Liver (tissue), 9 donors: ENCODE data around the gene ADK. TPM values are rescaled to one million over a fixed set of nuclear protein-coding genes. Genes with fewer than 3 reads are reported as not detected.

ENCODE experiments used
- DNase-seq: peaks from one replicate; pipeline ENCODE4 v3.0.0-alpha.2; 2017; ENCODE audit warnings: low spot score
- H3K27ac ChIP-seq, 2 donors: one replicate each; pipeline ENCODE4 v1.7.0; 2013; ENCODE audit warnings: inconsistent platforms in 2 of 2, low read length in 2 of 2, control low read depth in 1 of 2, low read depth in 1 of 2, mild to moderate bottlenecking in 1 of 2
- H3K27me3 ChIP-seq, 4 donors: one replicate each; pipeline versions ENCODE4 v1.6.1 to v1.7.0; 2013; ENCODE audit warnings: low read length in 3 of 4, inconsistent platforms in 1 of 4, mild to moderate bottlenecking in 1 of 4, moderate library complexity in 1 of 4; ENCODE audit not compliant: control insufficient read depth in 4 of 4, insufficient read depth in 4 of 4
- H3K36me3 ChIP-seq, 4 donors: one replicate each; pipeline versions ENCODE4 v1.6.1 to v1.7.0; 2013; ENCODE audit warnings: low read length in 3 of 4, mild to moderate bottlenecking in 3 of 4, low read depth in 1 of 4, moderate library complexity in 1 of 4; ENCODE audit not compliant: control insufficient read depth in 4 of 4, insufficient read depth in 3 of 4
- H3K4me1 ChIP-seq, 4 donors: one replicate each; pipeline versions ENCODE4 v1.6.1 to v1.7.0; 2013; ENCODE audit warnings: low read length in 3 of 4, mild to moderate bottlenecking in 3 of 4, moderate library complexity in 1 of 4; ENCODE audit not compliant: control insufficient read depth in 4 of 4, insufficient read depth in 4 of 4
- H3K4me3 ChIP-seq, 3 donors: one replicate each; pipeline versions ENCODE4 v1.6.1 to v1.7.0; 2013; ENCODE audit warnings: low read length in 3 of 3, control low read depth in 1 of 3, low read depth in 1 of 3, mild to moderate bottlenecking in 1 of 3
- H3K9ac ChIP-seq, 2 donors: one replicate each; pipeline ENCODE4 v1.7.0; 2013; ENCODE audit warnings: low read length in 2 of 2, mild to moderate bottlenecking in 2 of 2, moderate library complexity in 2 of 2, control low read depth in 1 of 2, low read depth in 1 of 2
- H3K9me3 ChIP-seq, 4 donors: one replicate each; pipeline versions ENCODE4 v1.6.1 to v1.7.0; 2013; ENCODE audit warnings: low read length in 3 of 4; ENCODE audit not compliant: control insufficient read depth in 4 of 4
- ATF3 ChIP-seq: IDR thresholded peaks from 2 replicates; pipeline ENCODE4 v1.6.1; 2016; ENCODE audit warnings: antibody characterized with exemption
- FOXA1 ChIP-seq: IDR thresholded peaks from 2 replicates; pipeline ENCODE4 v1.6.1; 2016; ENCODE audit warnings: antibody characterized with exemption
- FOXA2 ChIP-seq: IDR thresholded peaks from 2 replicates; pipeline ENCODE4 v1.6.1; 2016; ENCODE audit warnings: antibody characterized with exemption
- GABPA ChIP-seq, 2 donors: IDR thresholded peaks in 1 of 2; conservative IDR thresholded peaks in 1 of 2; 2 replicates each; pipeline ENCODE4 v1.6.1; 2016; ENCODE audit warnings: antibody characterized with exemption in 2 of 2, mild to moderate bottlenecking in 1 of 2, moderate library complexity in 1 of 2
- HNF4A ChIP-seq, 2 donors: conservative IDR thresholded peaks; 2 replicates each; pipeline ENCODE4 v1.6.1; 2016; ENCODE audit warnings: antibody characterized with exemption in 2 of 2, mild to moderate bottlenecking in 2 of 2
- HNF4G ChIP-seq: IDR thresholded peaks from 2 replicates; pipeline ENCODE4 v1.6.1; 2016; ENCODE audit warnings: antibody characterized with exemption
- JUND ChIP-seq, 2 donors: IDR thresholded peaks; 2 replicates each; pipeline ENCODE4 v1.6.1; 2016; ENCODE audit warnings: antibody characterized with exemption in 2 of 2
- MAX ChIP-seq: IDR thresholded peaks from 2 replicates; pipeline ENCODE4 v1.6.1; 2016; ENCODE audit warnings: antibody characterized with exemption
- NR2F2 ChIP-seq: IDR thresholded peaks from 2 replicates; pipeline ENCODE4 v1.6.1; 2016; ENCODE audit warnings: antibody characterized with exemption
- RAD21 ChIP-seq, 2 donors: IDR thresholded peaks; 2 replicates each; pipeline ENCODE4 v1.6.1; 2016; ENCODE audit warnings: antibody characterized with exemption in 2 of 2, mild to moderate bottlenecking in 2 of 2
- REST ChIP-seq: IDR thresholded peaks from 2 replicates; pipeline ENCODE4 v1.6.1; 2016; ENCODE audit warnings: antibody characterized with exemption, mild to moderate bottlenecking
- RXRA ChIP-seq, 2 donors: IDR thresholded peaks; 2 replicates each; pipeline ENCODE4 v1.6.1; 2017 to 2018; ENCODE audit warnings: antibody characterized with exemption in 2 of 2, mild to moderate bottlenecking in 1 of 2
- TAF1 ChIP-seq: conservative IDR thresholded peaks from 2 replicates; pipeline ENCODE4 v1.6.1; 2016; ENCODE audit warnings: antibody characterized with exemption, mild to moderate bottlenecking
- YY1 ChIP-seq: IDR thresholded peaks from 2 replicates; pipeline ENCODE4 v1.6.1; 2016; ENCODE audit warnings: antibody characterized with exemption, mild to moderate bottlenecking
- ZBTB33 ChIP-seq: IDR thresholded peaks from 2 replicates; pipeline ENCODE4 v1.6.1; 2016; ENCODE audit warnings: antibody characterized with exemption
- WGBS: extraction: QIAGEN DNeasy Blood & Tissue Kit; methylation state at CpG from one replicate; pipeline ENCODE4 v1.1.7; 2013; 5-methylcytosine and 5-hydroxymethylcytosine counted together
- polyA plus RNA-seq, 2 donors: library from polyadenylated mRNA; stranded (reverse) in 1 of 2; unstranded in 1 of 2; fragments of 200-250 nt in 1 of 2; fragments of >200 nt in 1 of 2; fragmentation: Nextera tagmentation in 1 of 2; extraction: Ambion mirVana in 1 of 2; gene quantifications; one replicate each; pipeline versions ENCODE4 v1.2.1 to v1.2.3, GENCODE V29; 2013 to 2015
- total RNA-seq, 2 donors: library from RNA; depleted of rRNA; stranded (reverse); fragments of >200 nt; gene quantifications; one replicate each; pipeline ENCODE4 v1.2.3, GENCODE V29; 2014
- donor health status: healthy.
- donor health status: healthy.
- donor health status: healthy.
- donor health status: healthy.
- donor health status: healthy.

The ADK gene
- total and polyA plus RNA-seq, 4 donors: 18.0 to 110 (median 65.5) TPM

GRCh38 chr10:74672430-74673165, 521.6 kb downstream of the ADK start:
- no peaks in the 10 kb centered on the region for H3K9me3 ChIP-seq
- TF ChIP-seq FOXA2: no peak
- TF ChIP-seq HNF4G: no peak
- TF ChIP-seq ZBTB33: no peak
- TF ChIP-seq TAF1: no peak
- TF ChIP-seq NR2F2: no peak

GRCh38 chr10:74674927-74675326, 523.9 kb downstream of the ADK start:
- WGBS: 97% methylated on average over 1 of the region's 1 CpG
- no peaks in the 10 kb centered on the region for H3K27me3 ChIP-seq
- DNase-seq: no peak
- H3K9me3 ChIP-seq: no peaks in the 10 kb centered on the region
- no peak overlapping the region for H3K4me3 ChIP-seq
- TF ChIP-seq FOXA1: no peak
- no peak overlapping the region for H3K27ac ChIP-seq
- no peaks in the 10 kb centered on the region for H3K4me1 ChIP-seq
- H3K9ac ChIP-seq: no peak overlapping the region
- H3K36me3 ChIP-seq: peaks cover 2 to 25% (median 6%) of the 10 kb centered on the region in 4 donors

More at GRCh38 chr10:74672430-74673165, 521.6 kb downstream of the ADK start:
- Histone ChIP-seq H3K4me3 (no peak overlapping the region), H3K27me3 (no peaks in the 10 kb centered on the region), H3K36me3 (peaks cover 2 to 25% (median 6%) of the 10 kb centered on the region in 4 donors), H3K9ac (no peak overlapping the region), H3K27ac (no peak overlapping the region), H3K4me1 (no peaks in the 10 kb centered on the region)
- no peak for DNase-seq

GRCh38 chr10:74675484-74675883, 524.5 kb downstream of the ADK start:
- Histone ChIP-seq H3K27me3 (no peaks in the 10 kb centered on the region), H3K4me1 (no peaks in the 10 kb centered on the region), H3K9ac (no peak overlapping the region), H3K36me3 (peaks cover 2 to 25% (median 6%) of the 10 kb centered on the region in 4 donors), H3K9me3 (no peaks in the 10 kb centered on the region), H3K27ac (no peak overlapping the region), H3K4me3 (no peak overlapping the region)
- DNase-seq: no peak
- TF ChIP-seq RAD21 (IDR thresholded peaks at IDR 0.05) (no peak), YY1 (no peak), MAX (no peak), REST (no peak), FOXA1 (no peak), HNF4G (no peak), HNF4A (conservative IDR thresholded peaks at IDR 0.05) (no peak), FOXA2 (no peak), NR2F2 (no peak), ATF3 (no peak), RXRA (IDR thresholded peaks at IDR 0.05) (no peak), GABPA (IDR thresholded peaks at IDR 0.05 in 1 of 2, conservative IDR thresholded peaks at IDR 0.05 in 1 of 2) (no peak), ZBTB33 (no peak), TAF1 (no peak), JUND (IDR thresholded peaks at IDR 0.05) (no peak)
